ENCODE measurements around the gene CREBBP.

DNA sequence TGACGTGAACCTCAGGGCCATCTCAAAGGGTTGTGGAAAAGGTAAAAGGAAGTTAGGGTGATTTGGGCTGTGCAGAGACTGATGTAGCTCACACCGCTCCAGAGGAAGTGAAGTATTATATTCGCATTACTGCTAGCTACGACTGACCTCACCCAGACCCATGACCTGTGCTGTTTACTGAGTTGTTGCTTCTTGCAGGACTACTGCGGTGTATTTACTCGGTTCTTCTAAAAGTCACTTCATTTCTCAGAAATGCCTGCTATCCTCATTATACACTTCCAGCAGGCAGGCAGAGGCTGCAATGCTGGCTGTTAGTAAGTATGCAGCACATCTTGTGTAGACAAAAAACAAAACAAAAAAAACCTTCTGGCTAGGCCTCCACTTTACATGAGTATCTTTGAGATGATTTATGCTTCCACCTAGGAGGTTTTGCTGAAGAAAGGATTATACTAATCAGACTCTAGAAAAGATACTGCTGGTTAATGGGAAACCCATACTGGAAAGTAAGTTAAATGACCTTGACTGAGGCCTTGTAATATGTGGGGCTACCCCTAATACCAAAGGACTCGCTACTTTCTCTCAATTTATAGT lies 76.0 kb downstream of the CREBBP start:
- TF ChIP-seq, protein P1, sequence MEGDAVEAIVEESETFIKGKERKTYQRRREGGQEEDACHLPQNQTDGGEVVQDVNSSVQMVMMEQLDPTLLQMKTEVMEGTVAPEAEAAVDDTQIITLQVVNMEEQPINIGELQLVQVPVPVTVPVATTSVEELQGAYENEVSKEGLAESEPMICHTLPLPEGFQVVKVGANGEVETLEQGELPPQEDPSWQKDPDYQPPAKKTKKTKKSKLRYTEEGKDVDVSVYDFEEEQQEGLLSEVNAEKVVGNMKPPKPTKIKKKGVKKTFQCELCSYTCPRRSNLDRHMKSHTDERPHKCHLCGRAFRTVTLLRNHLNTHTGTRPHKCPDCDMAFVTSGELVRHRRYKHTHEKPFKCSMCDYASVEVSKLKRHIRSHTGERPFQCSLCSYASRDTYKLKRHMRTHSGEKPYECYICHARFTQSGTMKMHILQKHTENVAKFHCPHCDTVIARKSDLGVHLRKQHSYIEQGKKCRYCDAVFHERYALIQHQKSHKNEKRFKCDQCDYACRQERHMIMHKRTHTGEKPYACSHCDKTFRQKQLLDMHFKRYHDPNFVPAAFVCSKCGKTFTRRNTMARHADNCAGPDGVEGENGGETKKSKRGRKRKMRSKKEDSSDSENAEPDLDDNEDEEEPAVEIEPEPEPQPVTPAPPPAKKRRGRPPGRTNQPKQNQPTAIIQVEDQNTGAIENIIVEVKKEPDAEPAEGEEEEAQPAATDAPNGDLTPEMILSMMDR (IDR thresholded peaks at IDR 0.05): no peak
- no peak for TF ChIP-seq ZFX (IDR thresholded peaks at IDR 0.05; ENCODE audit: borderline replicate concordance)
